Measurements from ENCODE around the gene LYSET. TPM values are rescaled to one million over a fixed set of nuclear protein-coding genes. Genes with fewer than 3 reads are reported as not detected.
A peak's percentile ranks its signal among the peaks of the same experiment; 100 is the strongest.
"Not testable (repeated sequence)": the region's sequence is repeated elsewhere in the genome, so short reads cannot be mapped to it uniquely, and the experiment has no call there.

LYSET gene
- total RNA-seq, 1 donor from 2014 or later, result 13.9 TPM

- ATAC-seq, result not testable (repeated sequence)
Measured at GRCh38 chr14:93169619-93170018, 15.5 kb upstream of the LYSET start.

- ATAC-seq, result not testable (repeated sequence)
Measured at GRCh38 chr14:93170141-93170540, 15.0 kb upstream of the LYSET start.

- no peak for ATAC-seq
Measured at GRCh38 chr14:93171376-93171775, 13.7 kb upstream of the LYSET start.

GRCh38 chr14:93173943-93174395, 11.1 kb upstream of the LYSET start:
- peak; percentile 51 for ATAC-seq

GRCh38 chr14:93174731-93175130, 10.4 kb upstream of the LYSET start:
- not testable (repeated sequence) for ATAC-seq

- ATAC-seq, result no peak
Measured at GRCh38 chr14:93175492-93175891, 9.6 kb upstream of the LYSET start.

- peak; percentile 7 for ATAC-seq
Measured at GRCh38 chr14:93183596-93184317, 1.4 kb upstream of the LYSET start.

- ATAC-seq, result no peak
Measured at GRCh38 chr14:93185349-93185720, 218 bp downstream of the LYSET start.

- no peak for ATAC-seq
Measured at GRCh38 chr14:93186466-93186865, 1.3 kb downstream of the LYSET start.

GRCh38 chr14:93186956-93187355, 1.8 kb downstream of the LYSET start:
- no peak for ATAC-seq

- ATAC-seq, result no peak
Measured at GRCh38 chr14:93195316-93195999, 10.3 kb downstream of the LYSET start.

GRCh38 chr14:93199031-93199430, 13.9 kb downstream of the LYSET start:
- no peak for ATAC-seq

- no peak for ATAC-seq
Measured at GRCh38 chr14:93200553-93200952, 15.4 kb downstream of the LYSET start.

GRCh38 chr14:93201155-93201704, 16.1 kb downstream of the LYSET start:
- ATAC-seq, result no peak

- peak; percentile 98 for ATAC-seq
Measured at GRCh38 chr14:93206793-93207467, 21.8 kb downstream of the LYSET start, which contains the start of the genes GON7 and UBR7. Gene GON7 (minus strand): TSS chr14:93207065. CDS start chr14:93207037, 28 bp downstream. Gene UBR7 (plus strand): TSS chr14:93207256. CDS start chr14:93207292, 36 bp downstream.

- peak; percentile 46 for ATAC-seq
Measured at GRCh38 chr14:93207468-93208308, 22.6 kb downstream of the LYSET start.

- no peak for ATAC-seq
Measured at GRCh38 chr14:93212432-93212831, 27.3 kb downstream of the LYSET start.

GRCh38 chr14:93214598-93214997, 29.5 kb downstream of the LYSET start:
- no peak for ATAC-seq

GRCh38 chr14:93219103-93219726, 34.1 kb downstream of the LYSET start:
- peak; percentile 83 for ATAC-seq

- no peak for ATAC-seq
Measured at GRCh38 chr14:93220509-93220908, 35.4 kb downstream of the LYSET start.

- no peak for ATAC-seq
Measured at GRCh38 chr14:93223565-93223964, 38.4 kb downstream of the LYSET start.

- no peak for ATAC-seq
Measured at GRCh38 chr14:93228550-93228949, 43.4 kb downstream of the LYSET start.
